ENCODE data around the gene SUGCT. TPM values are rescaled to one million over a fixed set of nuclear protein-coding genes. Genes with fewer than 3 reads are reported as not detected.

The SUGCT gene
- total and polyA plus RNA-seq, 9 of the 15 experiments (the other 6 are each of a cell fraction or from before 2014, with no cell fraction given): 0.58 to 2.5 (median 1.4) TPM

DNA sequence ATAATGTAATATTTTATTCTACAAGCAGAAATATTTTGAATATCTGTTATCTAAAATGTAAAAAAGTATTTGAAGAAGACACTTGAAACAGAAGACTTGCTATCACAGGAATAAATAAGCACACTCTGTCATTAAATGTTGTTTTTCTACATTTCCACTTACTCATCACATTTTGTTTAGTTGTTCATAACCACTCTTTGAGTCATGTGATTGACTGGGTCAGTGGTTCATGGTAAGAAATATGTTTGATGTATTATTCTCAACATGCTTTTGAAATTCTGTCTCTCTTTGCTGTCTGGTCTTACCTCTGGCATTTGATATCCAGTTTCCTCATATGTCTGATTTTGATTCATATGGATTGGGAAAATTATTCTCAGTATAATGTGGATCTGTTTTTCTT is 171.8 kb downstream of the SUGCT start:
- H3K4me3 ChIP-seq: no peak overlapping the region
- H3K4me2 ChIP-seq (ENCODE audit: insufficient read depth, low read length): no peak overlapping the region
- H3K27me3 ChIP-seq (ENCODE audit: control insufficient read depth in 2 of 2, insufficient read depth in 2 of 2, low read length in 2 of 2): no peaks in the 10 kb centered on the region
- H3K9me1 ChIP-seq (ENCODE audit: control insufficient read depth, insufficient read depth, low read length): no peaks in the 10 kb centered on the region
- TF ChIP-seq NR4A1 (CRISPR knock-in tag; IDR thresholded peaks at IDR 0.05): no peak
- TF ChIP-seq NR4A1 (tag; IDR thresholded peaks at IDR 0.05): no peak
- no peak for TF ChIP-seq PHB2 (IDR thresholded peaks at IDR 0.05; ENCODE audit: low read depth)
- no peak for TF ChIP-seq ZSCAN29 (IDR thresholded peaks at IDR 0.05)
- no peak for TF ChIP-seq MTA1 (IDR thresholded peaks at IDR 0.05; ENCODE audit: borderline replicate concordance)
- TF ChIP-seq, protein P1, sequence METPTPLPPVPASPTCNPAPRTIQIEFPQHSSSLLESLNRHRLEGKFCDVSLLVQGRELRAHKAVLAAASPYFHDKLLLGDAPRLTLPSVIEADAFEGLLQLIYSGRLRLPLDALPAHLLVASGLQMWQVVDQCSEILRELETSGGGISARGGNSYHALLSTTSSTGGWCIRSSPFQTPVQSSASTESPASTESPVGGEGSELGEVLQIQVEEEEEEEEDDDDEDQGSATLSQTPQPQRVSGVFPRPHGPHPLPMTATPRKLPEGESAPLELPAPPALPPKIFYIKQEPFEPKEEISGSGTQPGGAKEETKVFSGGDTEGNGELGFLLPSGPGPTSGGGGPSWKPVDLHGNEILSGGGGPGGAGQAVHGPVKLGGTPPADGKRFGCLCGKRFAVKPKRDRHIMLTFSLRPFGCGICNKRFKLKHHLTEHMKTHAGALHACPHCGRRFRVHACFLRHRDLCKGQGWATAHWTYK (CRISPR knock-in tag; IDR thresholded peaks at IDR 0.05): no peak
- TF ChIP-seq, protein P2, sequence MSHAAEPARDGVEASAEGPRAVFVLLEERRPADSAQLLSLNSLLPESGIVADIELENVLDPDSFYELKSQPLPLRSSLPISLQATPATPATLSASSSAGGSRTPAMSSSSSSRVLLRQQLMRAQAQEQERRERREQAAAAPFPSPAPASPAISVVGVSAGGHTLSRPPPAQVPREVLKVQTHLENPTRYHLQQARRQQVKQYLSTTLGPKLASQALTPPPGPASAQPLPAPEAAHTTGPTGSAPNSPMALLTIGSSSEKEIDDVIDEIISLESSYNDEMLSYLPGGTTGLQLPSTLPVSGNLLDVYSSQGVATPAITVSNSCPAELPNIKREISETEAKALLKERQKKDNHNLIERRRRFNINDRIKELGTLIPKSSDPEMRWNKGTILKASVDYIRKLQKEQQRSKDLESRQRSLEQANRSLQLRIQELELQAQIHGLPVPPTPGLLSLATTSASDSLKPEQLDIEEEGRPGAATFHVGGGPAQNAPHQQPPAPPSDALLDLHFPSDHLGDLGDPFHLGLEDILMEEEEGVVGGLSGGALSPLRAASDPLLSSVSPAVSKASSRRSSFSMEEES (CRISPR knock-in tag; IDR thresholded peaks at IDR 0.05): peak; percentile 43
- ChIA-PET POLR2A (no interaction called here), CTCF (ENCODE audit: low intra/inter-chr PET ratio) (no interaction called here)
- FAIRE-seq (no peak), DNase-seq (ENCODE audit: extremely low read depth in 1 of 4, low spot score in 3 of 4) (no peak), ATAC-seq (no peak)
- H2AFZ ChIP-seq (ENCODE audit: low read depth, low read length): no peak overlapping the region
- no peak overlapping the region for H3K27ac ChIP-seq (ENCODE audit: extremely low read depth, low read depth, low read length)
- intact Hi-C loops (cut with micrococcal nuclease) (no loop called here), in situ Hi-C loops (cut with MboI) (no loop called here)
- no peaks in the 10 kb centered on the region for H4K20me1 ChIP-seq (replicated peaks; ENCODE audit: control insufficient read depth, insufficient read depth, low read length)
- H3K36me3 ChIP-seq (ENCODE audit: control insufficient read depth, insufficient read depth, low read length): no peaks in the 10 kb centered on the region
- BruUV-seq (replicated peaks): no TSS peak
- H3K9ac ChIP-seq (ENCODE audit: insufficient read depth in 1 of 2, low read depth in 2 of 2, low read length in 2 of 2): no peak overlapping the region
- H3K4me1 ChIP-seq (replicated peaks in 1 of 2; ENCODE audit: control insufficient read depth in 2 of 2, insufficient read depth in 2 of 2, low read length in 2 of 2): no peaks in the 10 kb centered on the region
- no peaks in the 10 kb centered on the region for H3K79me2 ChIP-seq (ENCODE audit: control insufficient read depth, insufficient read depth, low read length)
- no peaks in the 10 kb centered on the region for H3K9me3 ChIP-seq (replicated peaks; ENCODE audit: control insufficient read depth, insufficient read depth, low read depth, low read length)

All from K562 (cell line).